ENCODE results near the gene NINL.

NINL gene

GRCh38 chr20:25407311-25408169, 177.8 kb downstream of the NINL start, which contains the start of gene GINS1:
Gene GINS1, plus strand, starts transcription at chr20:25407673. Its CDS starts 148 bp downstream, at chr20:25407821.
- DNase-seq (ENCODE audit: low spot score) = peak; percentile 78
